ENCODE data around the gene POTEF. TPM values are rescaled to one million over a fixed set of nuclear protein-coding genes. Genes with fewer than 3 reads are reported as not detected.
"Not testable (repeated sequence)": the region's sequence is repeated elsewhere in the genome, so short reads cannot be mapped to it uniquely, and the experiment has no call there.

Gene POTEF
- total RNA-seq, 1 donor from 2014 or later: 0.48 TPM

DNA sequence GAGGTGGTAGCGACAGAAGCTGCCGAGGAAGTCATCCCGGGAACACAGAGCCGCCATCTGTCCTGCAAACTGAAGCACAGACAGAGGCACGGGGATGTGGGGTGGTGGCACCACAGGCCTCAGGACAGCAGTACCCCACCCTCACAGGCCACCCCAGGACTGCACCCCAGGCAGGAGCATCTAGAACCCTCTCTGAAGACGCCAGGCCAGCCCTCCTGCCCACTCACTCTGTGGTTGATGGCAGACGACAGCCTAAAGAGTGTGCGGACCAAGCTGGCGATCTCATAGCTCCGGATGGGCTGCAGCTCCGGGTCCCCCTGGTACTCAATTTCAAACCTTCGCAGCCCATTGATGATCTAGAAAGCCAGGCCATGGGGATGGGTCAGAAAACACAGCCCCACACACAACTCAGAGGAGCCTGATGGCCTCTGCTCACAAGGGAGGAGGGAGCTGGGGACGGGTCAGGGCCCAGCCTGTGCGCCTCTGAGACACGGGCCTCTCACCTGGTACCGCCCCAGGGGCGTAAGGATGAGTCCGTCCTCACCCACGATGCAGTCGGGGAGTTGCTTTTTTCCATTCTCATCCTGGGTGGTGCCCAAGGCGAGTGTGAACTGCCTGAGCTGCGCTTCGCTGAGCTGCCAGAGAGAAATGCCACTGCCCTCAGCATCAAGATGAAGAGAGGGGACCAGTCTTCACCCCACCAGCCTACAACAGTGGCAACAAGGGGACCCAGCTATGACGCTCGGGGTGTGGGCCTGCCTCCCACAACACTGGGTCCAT is 24.0 kb upstream of the POTEF start:
- DNase-seq (ENCODE audit: low spot score): no peak

DNA sequence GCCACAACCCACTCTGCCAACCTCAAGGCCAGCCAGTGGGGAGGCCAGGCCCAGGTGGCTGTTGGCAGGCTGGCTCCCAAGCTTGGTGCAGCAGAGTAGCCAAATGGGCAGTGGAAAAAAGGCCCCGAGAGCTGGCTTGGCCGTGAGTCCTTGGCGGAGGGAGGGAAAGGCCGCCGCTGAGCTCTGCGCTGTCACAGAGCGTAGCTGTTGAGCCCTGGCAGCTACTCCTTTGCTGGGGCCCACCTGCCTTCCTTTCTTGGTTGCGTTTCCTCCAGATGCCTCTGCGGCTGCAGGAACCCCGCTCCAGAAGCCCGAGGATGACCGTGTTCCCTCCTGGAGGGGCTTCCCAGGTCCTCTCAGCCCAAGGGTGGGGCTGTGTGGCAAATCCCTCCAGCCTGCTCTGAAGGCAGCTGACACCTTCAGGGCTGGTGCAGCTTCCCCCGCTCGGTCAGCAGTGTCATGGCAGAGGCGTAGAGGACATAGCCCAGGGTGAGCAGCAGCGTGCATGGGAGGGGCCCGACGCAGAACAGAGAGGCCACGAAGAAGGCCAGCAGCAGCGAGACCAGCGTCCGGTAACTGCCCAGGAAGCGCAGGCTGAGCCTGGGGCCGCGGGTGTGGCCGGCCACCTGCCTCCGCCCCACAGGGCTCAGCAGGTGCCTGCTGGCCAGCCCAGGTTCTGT is 23.3 kb upstream of the POTEF start:
- DNase-seq (ENCODE audit: low spot score): not testable (repeated sequence)

DNA sequence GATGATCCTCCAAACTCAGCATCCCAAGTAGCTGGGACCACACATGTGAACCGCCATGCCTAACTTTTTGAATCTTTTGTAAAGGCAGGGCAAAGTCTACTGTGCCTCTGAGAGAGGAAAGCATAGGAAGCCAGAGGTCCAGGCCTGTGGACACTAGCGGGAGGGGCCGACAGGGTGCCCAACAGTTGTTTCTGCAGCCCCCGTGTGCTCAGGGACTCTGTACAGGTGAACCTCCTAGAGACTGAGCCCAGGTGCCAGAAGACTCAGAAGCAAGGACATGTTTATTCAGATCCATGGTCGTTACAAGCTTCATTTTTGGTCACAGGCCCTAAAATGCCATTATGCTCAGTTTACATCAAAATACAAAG is 22.1 kb upstream of the POTEF start:
- not testable (repeated sequence) for DNase-seq (ENCODE audit: low spot score)

DNA sequence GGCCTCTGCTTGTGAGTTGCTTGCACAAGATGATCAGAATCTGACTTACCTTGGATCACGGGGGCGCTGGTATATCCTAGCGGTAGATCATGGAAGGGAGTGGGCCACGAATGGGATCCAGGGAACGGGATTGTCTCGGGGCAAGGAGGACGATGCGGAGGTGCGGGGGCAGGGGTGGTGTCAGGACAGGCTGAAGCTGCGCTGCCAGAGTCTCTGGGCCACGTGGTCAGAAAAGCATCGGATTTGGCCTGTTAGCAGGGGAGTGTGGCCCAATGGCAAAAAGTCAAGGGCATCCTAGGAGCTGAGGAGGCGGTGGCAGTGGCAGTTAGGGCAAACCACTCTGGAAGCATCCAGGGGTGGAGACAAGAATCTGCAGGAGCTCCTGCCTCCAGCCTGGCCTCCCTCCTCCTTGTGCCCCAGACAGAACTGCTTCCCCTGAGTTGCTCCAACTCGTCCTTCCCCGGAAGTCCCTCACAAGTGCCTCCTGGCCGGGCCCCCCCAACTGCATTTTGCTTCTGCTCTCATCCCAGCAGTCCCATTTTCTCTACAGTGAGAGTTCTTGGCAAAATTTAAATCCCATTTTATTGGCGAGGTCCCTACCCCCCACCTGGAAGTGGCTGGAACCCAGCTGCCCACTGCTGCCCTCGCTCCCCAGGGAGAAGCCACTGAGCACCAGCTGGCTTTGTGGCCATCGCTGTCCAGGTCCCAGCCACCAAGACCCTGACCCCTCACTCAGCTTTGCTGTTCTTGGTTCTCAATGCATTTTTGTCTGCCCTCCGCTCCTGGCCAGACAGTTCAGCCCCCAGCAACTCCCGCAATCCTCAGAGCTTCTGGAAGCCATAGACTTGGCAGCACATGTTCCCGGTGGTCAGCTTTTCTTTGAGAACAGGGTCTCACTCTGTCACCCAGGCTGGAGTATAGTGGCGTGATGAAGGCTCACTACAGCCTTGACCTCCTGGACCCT is 21.4 kb upstream of the POTEF start:
- DNase-seq (ENCODE audit: low spot score): no peak

DNA sequence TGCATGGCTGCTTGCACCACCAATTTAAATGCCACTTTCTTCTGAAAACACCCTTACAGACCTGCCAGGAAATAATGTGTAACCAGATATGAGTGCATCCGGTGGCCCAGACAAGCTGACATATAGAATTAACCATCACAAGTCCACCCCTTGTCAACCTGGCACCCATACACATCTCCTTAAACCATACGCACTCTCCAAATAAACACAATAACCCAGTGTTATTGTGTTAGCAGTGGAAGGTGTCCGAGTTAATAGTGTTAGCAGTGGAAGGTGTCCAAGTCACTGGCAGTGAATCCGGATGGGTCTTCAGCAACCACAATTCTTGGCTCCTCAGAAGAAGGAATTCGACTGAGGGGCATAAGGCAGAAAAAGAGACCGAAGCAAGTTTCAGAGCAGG is 19.5 kb upstream of the POTEF start:
- not testable (repeated sequence) for DNase-seq (ENCODE audit: low spot score)

DNA sequence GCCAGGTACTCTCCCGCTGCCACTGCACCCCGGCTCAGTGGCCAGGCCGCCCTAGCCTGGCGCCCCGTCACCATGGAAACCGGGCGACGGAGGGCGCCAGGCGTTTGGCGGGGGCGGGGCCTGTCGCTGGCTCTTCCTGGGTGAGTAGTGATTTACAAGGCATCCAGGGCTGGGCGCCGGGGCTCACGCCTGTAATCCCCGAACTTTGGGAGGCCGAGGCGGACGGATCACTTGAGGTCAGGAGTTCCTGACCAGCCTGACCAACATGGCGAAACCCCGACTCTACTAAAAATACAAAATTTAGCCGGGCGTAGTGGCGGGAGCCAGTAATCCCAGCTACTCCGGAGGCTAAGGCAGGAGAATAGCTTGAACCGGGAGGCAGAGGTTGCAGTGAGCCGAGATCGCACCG is 16.0 kb upstream of the POTEF start, which contains the start of gene CCDC74B:
Gene CCDC74B, minus strand, starts transcription at position 107 of the 409 bp plus-strand sequence. CDS start 116 bp downstream, outside the sequence.
- DNase-seq (ENCODE audit: low spot score): peak; percentile 10

DNA sequence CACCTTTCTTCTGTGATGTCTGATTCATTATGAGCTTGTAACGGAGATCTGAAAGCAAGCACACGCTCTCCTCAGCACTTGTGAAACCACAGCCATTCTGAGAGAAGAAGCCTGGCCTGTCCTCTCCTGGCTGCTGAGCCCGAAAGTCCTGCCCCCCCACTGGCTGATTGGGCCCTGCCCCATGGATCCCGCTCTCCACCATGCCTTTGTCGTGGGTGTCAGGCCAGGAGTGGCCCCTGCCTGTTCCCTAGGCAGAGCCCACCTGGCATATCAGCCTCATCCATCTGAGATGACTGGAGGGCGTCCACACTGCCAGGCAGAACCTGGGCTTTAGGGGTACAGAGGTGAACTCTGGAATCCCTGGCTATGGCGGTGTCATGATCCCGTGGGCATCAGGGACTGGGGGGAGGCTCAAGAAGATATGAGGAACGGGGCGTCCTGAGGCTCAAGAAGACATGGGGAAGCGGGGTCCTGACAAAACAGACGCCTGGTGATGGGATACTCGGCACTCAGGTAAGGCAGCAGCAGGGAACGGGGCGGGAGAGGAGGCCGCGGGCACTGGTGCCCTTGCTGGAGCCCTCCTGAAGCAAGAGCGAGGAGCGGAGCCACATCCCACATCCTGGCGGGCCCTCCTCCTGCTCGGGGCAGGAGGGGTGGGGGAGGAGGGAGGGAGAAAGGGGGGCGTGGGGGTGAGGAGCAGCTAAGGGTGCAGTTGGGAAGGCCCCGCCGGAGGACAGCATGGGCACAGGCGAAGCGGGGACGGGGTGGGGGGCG is 14.4 kb upstream of the POTEF start:
- not testable (repeated sequence) for DNase-seq (ENCODE audit: low spot score)

DNA sequence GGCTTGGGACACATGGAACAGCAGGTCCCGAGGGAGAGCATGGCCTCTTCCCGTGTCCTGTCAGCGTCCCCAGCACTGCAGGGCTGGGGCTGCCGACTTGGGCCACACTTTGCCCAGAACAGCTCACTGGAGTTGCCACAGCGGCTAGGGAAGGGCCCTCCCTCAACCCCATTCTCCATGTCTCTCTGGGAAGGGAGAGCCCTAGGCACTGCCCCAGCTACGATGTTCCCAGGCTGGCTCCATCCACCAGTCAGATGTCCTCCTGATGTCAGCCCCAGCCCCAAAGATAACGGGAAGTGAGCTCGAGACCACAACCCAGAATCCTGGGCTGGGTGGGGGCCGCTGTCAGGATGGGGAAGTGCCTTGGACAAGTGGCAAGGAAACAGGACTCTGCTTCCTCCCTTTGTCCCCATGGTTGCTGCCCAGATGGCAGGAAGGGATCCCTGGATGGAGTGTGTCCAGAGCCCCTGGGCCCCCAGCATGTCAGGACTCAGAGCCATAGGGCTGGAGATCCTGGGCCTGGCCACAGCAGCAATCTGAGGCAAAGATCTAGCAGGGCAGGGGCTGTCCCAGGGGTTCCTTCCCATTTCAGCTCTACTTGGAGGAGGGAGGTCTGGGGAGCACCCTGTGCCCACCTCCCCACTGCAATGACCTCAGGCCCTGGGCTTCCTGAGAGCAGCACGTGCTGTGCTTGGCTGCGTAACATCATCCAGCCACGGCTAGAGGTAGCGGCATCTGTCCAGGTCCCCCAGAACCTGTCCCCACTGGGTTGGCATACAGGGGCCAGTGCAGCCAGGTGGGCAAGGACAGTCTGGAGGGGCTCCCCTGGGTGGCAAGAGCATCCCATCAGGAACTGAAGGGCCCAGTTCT is 13.6 kb upstream of the POTEF start:
- DNase-seq (ENCODE audit: low spot score): not testable (repeated sequence)

DNA sequence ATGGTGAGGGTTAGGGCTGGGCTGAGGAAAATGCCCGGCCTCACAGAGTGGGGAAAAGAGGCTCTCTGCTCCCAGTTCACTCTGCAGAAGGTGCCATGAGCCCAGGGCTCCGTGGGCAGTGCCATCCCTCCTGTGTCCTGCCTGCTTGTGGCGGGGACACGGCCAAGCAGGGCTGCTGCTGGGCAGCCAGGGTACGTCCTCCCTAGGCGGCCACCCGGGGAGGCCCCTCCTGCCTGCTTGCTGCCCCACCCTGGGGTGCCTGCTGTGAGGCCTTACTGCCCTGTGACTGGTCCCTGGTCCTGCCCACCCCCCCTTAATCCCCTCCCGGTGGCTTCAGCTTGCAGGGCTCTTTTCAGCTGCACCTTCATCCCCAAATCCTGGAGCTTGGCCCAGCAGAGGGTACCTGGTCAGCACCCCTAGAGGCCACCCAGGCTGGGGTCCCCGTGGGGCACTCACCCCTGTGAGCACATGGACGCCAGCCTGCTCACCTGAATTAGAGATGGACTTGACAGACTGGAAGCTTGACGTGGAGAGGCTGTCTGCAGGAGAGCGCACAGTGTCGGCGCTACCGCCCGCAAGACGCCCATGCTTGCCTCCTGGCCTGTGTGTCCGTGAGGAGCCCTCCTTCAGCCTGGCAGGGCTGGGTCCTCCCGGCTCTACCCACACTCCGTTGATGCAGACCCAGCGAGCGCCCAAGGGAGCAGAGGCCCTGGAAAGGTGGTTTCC is 12.8 kb upstream of the POTEF start:
- not testable (repeated sequence) for DNase-seq (ENCODE audit: low spot score)

DNA sequence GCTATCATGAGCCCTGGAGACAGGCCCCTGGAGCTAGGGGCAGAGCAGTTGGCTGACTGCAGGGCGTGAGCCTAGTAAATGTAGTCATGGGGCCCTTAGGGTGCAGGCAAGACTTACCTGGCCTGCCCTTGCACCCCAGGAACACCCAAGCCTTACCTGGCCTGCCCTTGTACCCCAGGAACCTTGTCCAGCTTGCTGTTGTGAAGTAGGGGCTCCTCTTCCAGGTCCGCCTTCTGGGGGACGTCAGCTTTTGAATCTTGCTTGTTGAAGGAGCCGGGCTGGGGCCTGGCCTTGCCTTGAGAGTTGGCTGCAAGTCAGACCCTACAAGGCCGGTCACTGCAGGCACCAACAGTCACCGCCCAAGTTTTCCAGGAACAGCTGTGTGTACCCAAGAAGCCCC is 12.0 kb upstream of the POTEF start:
- not testable (repeated sequence) for DNase-seq (ENCODE audit: low spot score)

DNA sequence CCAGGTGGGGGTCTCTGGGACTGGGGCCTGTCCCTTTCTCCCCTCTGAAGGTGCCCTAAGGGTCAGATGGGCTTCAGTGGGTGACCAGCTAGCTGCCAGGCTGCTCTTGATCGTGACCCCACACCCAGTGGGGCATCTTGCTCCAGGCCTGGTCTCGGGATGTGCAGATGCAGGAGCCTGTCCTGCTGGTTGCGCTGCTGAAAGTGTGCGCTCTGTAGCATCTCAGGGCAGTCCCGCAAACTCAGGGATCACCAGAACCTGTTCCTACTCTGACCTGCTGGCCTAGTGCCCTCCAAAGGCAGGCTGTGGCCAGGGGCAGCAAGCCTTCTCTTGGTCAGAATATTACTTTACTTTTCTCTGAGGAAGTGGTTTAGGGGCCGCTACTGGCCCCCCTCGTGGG is 11.5 kb upstream of the POTEF start:
- not testable (repeated sequence) for DNase-seq (ENCODE audit: low spot score)

DNA sequence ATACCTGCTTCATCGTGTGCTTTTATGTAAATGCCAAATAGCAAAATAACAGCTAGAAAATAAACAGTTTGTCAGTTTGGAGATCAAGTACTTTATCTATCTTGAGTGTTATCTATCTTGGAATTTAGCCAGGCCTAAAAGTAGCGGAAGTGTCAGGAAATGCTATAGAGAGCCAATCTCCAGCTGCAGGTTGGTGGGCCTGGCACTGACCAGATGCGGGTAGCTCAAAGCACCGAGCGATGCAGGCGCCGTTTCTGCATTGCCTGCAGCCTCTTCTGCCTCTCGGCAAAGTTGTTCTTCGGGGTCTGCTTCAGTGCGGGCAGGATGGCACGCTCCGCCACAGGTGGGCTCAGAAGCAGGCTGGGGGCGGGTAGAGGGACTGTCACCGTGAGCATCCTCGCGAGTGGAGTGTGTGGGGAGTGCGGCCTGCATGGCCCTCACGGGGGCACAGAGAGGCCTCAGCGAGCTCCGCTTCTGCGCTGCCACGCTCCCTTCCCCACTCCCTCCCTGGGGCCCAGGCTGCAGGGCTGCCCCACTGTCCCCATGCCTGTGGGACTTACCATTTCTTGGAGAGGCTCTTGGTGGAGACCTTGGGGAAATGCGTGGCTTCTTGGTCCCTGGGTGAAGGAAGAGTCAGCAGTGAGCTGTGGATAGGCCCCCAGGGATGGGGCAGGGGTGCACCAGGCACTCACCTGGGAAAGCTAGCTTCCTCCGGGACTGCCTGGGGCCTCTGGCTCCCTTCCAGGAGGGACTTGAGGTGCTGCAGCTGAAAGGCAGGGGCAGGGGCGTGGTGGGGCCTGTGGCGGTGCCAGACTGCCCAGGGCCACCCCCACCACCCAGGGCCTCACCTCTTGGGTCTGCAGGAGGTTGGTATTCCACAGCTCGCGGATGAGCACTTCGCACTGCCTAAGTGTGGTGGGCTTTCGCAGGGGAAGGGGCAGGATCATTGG is 10.6 kb upstream of the POTEF start:
- DNase-seq (ENCODE audit: low spot score): not testable (repeated sequence)

DNA sequence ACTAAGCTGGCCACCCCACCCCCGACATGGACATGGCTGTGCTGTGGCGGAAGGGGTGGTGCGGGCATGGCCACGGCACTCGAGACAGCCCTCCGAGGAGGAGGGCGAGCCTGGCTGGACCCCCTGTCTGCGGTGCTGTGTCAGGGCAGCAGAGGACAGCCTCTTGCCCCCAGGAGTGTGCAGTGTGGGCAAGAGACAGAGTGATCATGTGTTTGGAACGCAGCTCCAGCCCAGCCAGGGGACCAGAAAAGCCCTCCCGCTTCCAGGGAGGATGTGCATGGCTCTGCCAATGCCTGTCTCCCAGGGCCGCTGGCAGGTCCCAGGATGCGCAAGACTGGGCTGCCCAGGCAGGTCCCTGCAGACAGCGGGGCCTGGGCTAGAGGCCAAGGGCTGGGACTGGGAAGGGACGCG is 9.8 kb upstream of the POTEF start:
- DNase-seq (ENCODE audit: low spot score): not testable (repeated sequence)

DNA sequence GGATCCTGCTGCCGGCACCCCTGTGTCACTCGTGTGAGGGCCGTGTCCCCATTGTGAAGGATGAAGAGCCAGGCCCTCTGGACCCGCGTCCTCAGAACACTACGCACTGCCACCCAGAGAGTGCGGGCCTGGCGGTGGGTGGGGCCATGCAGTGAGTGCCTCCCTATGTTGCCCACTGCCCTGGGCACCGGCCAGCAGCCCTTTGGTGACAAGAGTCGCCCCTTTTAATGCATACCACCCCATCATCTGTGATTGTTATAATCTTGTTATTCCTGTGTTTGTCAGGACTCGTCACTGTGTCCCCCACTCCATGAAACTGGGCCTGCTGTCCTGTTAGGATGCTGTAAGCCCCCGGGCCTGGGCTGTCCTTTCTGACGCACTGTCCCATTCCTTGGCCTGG is 9.3 kb upstream of the POTEF start:
- DNase-seq (ENCODE audit: low spot score): not testable (repeated sequence)

DNA sequence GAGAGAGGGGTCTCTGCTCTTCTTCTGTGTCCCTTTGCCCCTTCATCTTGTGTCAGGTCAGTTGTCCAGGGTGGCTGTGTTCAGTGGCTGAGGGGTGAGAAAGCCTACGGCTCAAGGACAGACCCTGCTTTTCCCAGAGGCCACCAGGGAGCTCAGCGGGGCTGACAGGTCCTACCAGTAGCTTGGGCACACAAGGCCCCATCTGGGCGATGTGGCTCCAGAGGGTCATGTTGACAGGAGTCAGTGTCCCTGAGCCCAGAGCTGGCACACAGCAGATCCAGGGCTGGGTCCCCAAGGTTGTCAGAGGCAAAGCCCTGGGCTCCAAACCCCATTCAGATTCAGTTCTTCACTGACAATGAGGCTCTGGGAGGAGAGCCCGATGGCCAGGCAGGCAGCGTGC is 8.1 kb upstream of the POTEF start:
- not testable (repeated sequence) for DNase-seq (ENCODE audit: low spot score)

DNA sequence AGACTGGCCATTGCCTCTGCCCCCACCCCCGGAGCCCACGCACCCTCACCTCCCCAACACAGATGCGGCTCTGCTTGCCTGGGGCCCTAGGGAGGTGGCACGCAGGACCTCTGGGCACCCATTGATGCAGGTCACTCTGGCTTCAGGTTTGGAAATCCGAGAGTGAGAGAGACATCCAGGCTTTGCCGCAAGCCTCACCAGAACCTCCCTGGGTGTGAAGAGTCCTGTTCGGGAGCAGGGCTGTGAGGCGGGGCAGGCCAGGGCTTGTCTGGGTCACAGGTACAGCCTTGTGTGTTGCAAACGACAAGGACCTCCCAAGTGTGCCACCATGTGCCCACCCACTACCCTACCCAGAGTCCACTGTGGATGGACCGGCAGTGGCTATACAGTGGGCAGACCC is 7.5 kb upstream of the POTEF start:
- DNase-seq (ENCODE audit: low spot score): not testable (repeated sequence)

DNA sequence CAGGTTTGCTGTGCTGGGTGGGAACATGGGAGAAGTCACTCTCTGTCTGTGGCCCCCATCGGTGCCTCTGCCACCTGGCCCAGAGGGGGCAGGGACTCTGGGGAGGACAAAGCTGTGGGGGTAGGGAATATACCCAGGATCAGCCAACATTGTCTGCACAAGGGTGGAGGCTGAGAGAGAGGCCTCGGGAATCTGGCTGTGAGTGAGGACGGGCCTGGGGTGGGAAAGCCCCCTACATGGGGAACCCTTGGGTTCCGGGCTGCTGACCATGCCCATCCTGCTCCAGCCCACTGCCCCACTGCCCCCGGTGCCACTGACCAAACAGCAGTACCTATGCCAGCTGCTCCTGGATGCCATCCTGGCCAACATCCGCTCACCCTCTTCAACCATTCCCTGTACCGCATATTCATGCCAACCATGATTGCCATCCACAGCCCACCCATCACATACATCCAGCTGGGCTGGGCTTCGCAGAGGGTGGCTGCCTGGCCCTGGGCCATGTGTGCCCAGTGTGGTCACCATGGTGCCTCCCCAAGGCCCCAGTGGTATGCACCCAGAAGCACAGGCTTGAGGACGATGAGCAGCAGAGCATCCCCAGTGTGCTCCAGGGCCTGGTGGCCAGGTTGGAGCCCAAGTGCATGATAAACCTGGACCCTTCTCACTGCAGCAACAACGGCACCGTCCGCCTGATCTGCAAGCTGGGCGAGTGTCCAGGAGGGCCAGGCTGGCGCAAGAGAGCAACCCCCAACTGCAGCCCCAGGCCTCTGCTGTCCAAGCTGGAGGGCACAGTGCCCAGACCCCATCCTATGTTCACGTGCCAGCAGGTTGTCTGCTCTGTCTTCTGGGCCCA is 6.9 kb upstream of the POTEF start:
- no peak for DNase-seq (ENCODE audit: low spot score)

Data from umbilical cord (tissue), 2 donors.